ENCODE data around the gene SPEN.

GRCh38 chr1:15945011-15945831, 97.7 kb downstream of the SPEN start:
- TF ChIP-seq NRF1 (IDR thresholded peaks at IDR 0.05; ENCODE audit: low read depth, low read length): no peak
- no peak for TF ChIP-seq CTCF (IDR thresholded peaks at IDR 0.05)
- no peak for TF ChIP-seq NFIC (IDR thresholded peaks at IDR 0.05; ENCODE audit: borderline replicate concordance)
- no peak for TF ChIP-seq YY1 (IDR thresholded peaks at IDR 0.05; ENCODE audit: low read depth)
- no peak for TF ChIP-seq POLR2AphosphoS5 (IDR thresholded peaks at IDR 0.05; ENCODE audit: low read depth, low read length)
